GM12864 (cell line): ENCODE results near the gene MTOR.
"Not testable (repeated sequence)": the region's sequence is repeated elsewhere in the genome, so short reads cannot be mapped to it uniquely, and the experiment has no call there.

Experiments used
- DNase-seq: peaks from one replicate; pipeline ENCODE4 v3.0.0-alpha.2; 2011; ENCODE audit warnings: low read depth
- H3K4me3 ChIP-seq: 2 replicates; pipeline ENCODE4 v1.5.1; 2011; ENCODE audit warnings: mild to moderate bottlenecking, low read depth, low read length, control low read depth
- CTCF ChIP-seq: IDR thresholded peaks from 2 replicates; pipeline ENCODE4 v1.5.1; 2011; ENCODE audit warnings: low read depth, mild to moderate bottlenecking, moderate library complexity, low read length, control low read depth, inconsistent platforms; ENCODE audit errors: missing control alignments

MTOR gene

DNA sequence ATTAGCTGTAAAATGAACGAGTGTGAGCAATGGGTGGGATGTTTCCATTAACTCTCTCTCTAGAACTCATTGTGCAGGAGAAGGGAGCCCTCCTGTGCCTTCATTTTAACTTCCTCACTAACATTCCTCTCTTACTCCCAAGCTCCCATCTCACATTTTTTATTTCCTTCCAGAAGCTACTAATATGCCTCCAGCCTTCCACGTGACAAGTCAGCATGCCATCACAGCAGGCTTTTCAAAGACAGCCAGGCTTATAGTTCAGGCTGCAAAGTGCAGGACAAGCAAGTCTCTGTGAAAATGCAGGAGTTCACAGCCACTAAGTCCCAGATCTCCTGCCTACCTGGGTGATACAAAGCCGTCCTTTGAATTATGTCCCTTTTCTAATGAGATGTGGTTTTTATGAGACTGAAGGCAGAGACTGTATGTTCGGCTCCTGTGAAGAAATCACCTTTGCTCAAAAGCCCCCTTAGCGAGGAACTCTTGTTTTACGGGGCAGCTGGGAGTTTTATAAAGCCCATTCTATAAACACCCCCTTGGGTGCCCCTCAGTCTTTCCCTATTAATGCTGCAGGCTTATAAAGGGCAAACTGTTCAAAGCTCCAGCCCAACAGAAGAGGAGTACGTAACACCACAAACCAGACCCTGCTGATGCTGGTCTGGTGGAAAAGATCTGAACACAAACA is 87.9 kb downstream of the MTOR start:
- TF ChIP-seq CTCF, result no peak
- no peak overlapping the region for H3K4me3 ChIP-seq
- DNase-seq, result no peak

DNA sequence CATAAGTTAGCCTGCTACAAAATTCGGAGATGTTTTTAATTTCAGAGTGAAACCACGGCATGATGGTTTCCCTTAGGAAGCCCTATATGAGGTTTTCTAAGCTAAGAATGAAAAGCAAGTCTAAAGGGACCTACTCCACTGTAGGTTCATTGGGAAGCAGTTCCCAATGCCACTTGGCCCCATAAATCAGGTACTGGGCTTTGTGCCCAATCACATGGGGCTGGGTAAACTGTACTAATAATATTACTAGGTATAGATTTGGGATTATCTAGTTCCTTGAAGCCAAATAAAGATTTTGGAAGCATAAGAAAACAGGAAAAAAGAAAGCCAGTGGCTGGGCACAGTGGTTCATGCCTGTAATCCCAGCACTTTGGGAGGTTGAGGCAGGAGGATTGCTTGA is 92.2 kb downstream of the MTOR start:
- H3K4me3 ChIP-seq, result no peak overlapping the region
- no peak for DNase-seq
- TF ChIP-seq CTCF, result no peak

DNA sequence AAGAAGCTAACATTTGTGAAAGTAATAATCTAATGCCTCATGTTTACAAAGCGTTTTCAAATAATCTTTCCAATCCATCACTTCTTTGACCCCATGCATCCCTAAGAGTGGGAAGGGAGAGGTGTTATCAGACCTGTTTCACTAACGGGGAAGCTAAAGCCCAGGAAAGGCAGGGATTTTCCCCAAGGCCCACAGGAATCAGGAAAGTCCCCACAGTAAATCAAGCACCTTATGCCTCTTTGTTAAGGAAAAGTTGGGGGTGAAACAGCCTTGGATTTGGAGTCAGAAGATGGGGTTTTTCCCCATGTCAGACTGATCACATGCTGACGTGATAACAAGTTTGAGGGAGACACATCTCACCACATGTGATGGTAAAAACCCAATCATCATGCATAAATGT is 93.1 kb downstream of the MTOR start:
- no peak for DNase-seq
- no peak overlapping the region for H3K4me3 ChIP-seq
- no peak for TF ChIP-seq CTCF

DNA sequence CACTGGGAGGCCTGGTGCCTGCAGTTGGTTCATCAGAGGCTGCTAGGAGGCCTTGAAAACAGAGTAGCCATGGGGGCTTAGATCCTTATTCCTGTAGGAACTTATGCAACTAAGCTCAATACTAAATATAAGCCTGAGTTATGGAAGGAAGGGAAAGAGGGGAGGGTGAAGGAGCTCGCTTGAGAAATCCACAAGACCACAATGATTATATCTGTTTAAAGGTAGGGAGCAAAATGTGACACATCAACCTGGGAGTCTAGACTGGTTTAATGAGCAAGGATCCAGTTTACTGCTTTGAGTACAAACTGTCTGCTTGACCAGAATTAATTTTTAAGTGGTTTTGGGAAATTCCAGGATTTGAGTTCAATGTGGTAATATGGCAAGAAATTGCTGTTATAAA is 93.6 kb downstream of the MTOR start:
- no peak overlapping the region for H3K4me3 ChIP-seq
- TF ChIP-seq CTCF, result no peak
- DNase-seq, result no peak

GRCh38 chr1:11166744-11167143 is 95.6 kb downstream of the MTOR start:
- not testable (repeated sequence) for DNase-seq, H3K4me3 ChIP-seq

GRCh38 chr1:11162752-11163151 is 99.6 kb downstream of the MTOR start:
- not testable (repeated sequence) for DNase-seq, H3K4me3 ChIP-seq

- DNase-seq, result no peak
Observed at GRCh38 chr1:11158720-11159321, 103.5 kb downstream of the MTOR start.

More at GRCh38 chr1:11158720-11159321, 103.5 kb downstream of the MTOR start:
- no peak overlapping the region for H3K4me3 ChIP-seq
- TF ChIP-seq CTCF, result no peak
